GM18951 (cell line): Measurements from ENCODE around the gene NUCB1.
"Not testable (repeated sequence)": the region's sequence is repeated elsewhere in the genome, so short reads cannot be mapped to it uniquely, and the experiment has no call there.

Experiments
- POLR2A ChIP-seq: IDR thresholded peaks from 4 replicates; pipeline ENCODE4 v1.6.1; 2011; ENCODE audit warnings: mild to moderate bottlenecking; ENCODE audit not compliant: insufficient read length, insufficient read depth; ENCODE audit errors: extremely low read depth
- in situ Hi-C: fragments of 300-500 bp; cut with MboI; formaldehyde crosslinking; loops from one replicate; pipeline ENCODE4 v1.12.0; 2022; ENCODE audit warnings: low sequenced_read_pairs, mixed read lengths, inconsistent platforms; ENCODE audit not compliant: unreplicated experiment

Gene NUCB1

DNA sequence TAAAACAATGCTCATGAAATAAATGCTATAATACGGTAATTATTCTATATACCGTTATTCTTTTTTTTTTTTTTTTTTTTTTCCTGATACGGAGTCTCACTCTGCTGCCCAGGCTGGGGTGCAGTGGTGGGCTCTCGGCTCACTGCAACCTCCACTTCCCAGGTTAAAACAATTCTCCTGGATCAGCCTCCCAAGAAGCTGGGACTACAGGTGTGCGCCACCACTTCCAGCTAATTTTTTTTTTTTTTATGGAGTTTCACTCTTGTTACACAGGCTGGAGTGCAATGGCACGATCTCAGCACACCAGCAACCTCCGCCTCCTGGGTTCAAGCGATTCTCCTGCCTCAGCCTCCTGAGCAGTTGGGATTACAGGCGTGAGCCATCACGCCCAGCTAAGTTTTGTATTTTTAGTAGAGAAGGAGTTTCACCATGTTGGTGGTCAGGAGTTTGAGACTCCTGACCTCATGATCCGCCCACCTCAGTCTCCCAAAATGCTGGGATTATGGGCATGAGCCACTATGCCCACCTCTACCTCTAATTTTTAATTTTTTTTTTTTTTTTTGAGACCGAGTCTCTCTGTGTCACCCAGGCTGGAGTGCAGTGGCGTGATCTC lies 21.0 kb upstream of the NUCB1 start:
- in situ Hi-C loops, result no loop called here

DNA sequence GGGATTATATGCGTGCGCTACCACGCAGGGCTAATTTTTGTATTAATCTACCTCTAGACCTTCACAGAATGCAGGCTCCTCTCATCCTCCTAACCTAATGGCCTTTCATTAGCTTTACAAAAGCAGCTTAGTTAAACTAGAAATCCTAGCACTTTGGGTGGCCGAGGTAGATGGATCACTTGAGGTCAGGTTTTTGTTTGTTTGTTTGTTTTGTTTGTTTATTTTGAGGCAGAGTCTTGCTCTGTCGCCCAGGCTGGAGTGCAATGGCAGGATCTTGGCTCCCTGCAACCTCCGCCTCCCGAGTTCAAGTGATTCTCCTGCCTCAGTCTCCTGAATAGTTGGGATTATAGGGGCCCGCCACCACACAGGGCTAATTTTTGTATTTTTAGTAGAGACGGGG lies 20.4 kb upstream of the NUCB1 start:
- in situ Hi-C loops, result not testable (repeated sequence)

More for the DNA sequence above, 21.0 kb upstream of the NUCB1 start:
- no peak for TF ChIP-seq POLR2A

DNA sequence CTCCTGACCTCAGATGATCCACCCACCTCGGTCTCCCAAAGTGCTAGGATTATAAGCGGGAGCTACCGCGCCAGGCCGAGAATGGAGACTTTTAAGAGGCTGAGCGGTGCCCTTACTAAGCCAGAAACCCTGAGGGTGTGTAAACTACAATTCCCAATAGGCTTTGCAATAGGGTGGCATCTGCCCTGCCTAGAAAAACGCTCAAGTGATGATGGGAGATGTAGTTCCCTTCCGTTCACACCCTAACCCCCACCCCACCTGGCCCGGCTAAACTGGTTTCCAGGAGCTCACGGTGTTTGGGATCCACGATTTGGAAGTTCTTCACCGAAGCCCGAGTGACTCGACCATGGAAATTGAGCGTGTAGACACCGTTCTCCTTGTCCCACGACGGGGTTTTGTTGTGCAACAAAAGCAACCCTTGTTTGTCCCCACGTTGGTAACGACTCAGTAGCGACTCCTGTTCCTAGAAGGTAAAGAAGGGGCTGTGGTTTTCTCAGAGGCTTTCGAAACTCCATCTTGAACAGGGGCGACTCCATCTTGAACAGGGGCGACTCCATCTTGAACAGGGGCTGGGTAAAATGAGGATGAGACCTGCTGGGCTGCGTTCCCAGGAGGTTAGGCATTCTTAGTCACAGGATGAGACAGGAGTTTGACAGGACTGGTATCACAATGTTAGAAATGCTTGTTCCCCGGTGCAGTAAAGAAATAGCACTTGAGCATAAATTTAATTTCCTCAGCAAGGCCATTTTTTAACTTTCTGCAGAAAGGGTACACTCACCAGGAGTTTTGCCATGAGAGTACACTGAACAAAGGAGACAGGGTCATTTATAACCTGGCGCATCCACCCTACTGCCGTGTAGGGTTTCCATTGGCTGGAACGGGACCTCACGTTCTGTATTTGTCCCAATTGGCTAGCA lies 18.1 kb upstream of the NUCB1 start:
- in situ Hi-C loops, result no loop called here
- TF ChIP-seq POLR2A, result no peak

DNA sequence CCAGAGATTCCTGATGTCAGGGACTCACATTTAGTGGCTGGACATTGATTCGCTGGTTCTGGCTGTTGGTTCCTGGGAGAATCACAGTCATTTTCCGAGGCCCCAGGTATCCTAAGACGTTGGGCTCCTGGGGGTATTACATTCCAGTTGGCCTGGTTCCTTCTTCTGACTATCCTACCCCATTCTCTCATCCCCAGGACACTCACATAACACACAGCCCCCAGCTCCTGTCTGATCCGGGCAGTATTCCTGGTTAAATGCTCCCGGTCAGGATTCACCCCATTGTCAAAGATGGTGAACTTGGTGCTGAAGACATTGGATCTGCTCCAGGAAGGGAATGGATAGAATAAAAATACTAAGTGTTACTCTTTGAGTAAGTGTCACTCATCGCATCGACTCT lies 16.4 kb upstream of the NUCB1 start:
- in situ Hi-C loops, result no loop called here
- no peak for TF ChIP-seq POLR2A

DNA sequence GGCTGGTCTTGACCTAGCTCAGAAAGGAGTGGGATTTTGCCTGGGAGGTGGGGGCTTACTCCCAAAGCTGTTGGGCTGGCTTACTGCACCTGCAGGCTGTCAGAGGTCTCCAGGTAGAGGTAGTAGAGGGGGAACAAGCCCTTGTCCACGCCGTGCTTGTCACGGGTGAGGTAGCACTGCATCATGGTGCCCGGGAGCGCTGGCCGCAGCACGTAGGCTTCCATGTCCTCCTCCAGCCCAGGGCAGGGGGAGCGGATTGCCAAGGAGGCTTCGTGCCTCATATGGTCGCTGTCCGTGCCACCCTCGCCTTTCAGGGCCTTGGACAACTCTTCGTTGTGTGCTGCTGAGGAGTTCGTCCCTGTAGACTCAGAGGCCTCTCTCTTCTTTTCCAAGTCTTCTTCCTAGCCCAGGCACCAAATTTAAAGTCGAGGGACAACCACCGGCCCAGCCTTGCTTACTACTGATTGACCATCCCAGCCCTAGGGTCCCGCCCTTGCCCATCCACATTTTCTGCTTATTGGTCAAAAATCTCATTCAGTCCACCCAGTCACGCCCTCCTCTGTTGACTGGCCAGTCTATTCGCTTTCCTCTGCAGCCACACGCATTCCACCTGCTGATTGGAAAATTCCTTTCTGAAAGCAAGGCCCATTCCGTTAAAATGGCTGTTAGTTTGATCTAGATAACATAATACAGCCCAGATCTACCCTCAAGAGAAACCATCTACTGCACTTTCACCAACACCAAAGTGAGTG lies 12.1 kb upstream of the NUCB1 start:
- TF ChIP-seq POLR2A, result no peak
- in situ Hi-C loops, result no loop called here

DNA sequence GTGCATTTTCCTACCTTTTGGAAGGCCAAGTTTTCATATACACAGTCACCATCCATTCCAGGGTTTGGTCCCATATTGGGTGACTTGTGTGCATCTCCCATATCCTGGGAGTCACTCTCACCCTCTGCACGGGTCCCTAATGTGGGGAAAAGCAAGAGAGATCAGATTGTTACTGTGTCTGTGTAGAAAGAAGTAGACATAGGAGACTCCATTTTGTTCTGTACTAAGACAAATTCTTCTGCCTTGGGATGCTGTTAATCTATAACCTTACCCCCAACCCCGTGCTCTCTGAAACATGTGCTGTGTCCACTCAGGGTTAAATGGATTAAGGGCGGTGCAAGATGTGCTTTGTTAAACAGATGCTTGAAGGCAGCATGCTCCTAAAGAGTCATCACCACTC lies 10.6 kb upstream of the NUCB1 start:
- in situ Hi-C loops, result not testable (repeated sequence)

DNA sequence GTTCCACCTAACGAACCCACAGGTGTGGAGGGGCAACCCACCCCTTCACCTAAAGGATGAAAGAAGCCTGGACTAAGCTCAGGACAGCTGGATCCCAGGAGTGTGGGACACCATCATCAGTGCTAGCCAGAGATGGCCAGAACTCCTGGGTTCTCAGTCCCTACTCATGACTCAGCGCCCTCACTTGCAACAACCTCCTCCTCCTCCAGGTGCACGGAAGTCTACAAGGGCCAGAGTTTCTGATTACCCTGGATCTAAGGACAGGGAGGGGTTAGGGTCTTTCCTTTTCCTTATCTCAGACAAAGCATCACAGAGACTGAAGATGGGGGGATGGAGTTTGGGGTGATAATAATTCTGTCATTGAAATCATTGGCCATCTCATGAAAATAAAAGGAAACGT lies 9.6 kb upstream of the NUCB1 start:
- in situ Hi-C loops, result no loop called here
- no peak for TF ChIP-seq POLR2A

DNA sequence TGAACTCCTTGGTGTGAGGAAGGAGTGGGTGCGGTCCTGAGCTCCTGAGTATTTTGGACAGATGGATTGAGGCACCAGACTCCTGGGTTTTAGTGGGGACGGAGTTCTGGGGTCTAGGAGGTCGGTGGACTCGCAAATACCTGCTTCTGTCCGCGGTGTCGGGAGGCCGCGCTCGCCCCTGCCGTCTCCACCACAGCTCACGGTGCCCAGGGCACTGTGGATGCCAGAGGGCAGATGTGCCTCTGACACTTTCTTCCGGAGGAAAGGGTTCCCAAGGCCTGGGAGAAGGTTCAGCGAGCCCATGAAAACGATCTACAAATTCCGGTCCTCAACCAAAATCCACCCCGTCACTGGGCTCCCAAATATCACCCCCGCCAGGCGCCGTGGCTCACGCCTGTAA lies 4.9 kb upstream of the NUCB1 start:
- no peak for TF ChIP-seq POLR2A
- in situ Hi-C loops, result no loop called here

DNA sequence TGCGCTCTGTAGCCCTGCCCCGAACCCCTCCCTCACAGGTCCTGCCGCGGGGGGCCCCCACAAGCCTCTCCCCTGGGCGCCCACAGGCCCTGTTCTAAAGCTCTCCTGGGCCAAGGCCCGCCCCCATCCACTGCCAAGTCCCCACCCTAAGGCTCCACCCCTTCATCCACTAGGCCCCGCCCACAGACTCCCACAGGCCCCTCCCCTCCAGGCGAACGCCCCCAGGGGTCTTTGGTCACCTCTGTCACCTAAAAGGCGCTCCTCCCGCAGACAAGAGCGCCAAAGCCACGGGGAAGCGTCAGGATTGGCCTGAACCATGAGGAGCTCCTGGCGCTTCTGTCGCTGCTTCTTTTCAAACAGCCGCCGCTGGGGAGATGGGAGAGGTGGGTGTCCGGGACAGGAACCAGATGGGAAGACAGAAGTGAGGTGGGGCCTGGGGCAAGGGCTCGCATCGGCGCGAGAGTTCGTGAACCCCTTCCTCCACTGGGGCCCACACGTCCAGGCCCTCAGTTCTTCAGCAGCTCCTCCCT lies 3.9 kb upstream of the NUCB1 start:
- in situ Hi-C loops, result no loop called here
- TF ChIP-seq POLR2A, result peak; percentile 12

DNA sequence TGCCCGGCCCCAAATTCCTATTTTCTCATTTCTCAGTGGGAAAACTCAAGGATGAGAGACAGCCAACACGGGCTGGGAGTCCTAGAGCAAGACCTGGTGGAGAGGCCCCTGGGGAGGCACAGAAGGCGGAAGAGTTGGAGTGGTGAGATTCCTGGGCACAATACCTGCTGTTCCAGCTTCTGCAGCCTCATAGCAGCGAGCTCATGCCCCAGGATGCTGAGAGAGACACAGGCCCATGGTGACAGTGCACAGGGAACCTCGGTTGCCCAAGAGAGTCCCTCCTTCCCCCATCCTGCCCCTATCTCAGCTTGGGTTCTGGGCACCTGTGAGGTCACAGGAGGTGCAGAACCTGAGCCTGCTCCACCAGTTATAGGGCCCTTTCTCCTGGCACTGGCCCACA lies 2.9 kb upstream of the NUCB1 start:
- no peak for TF ChIP-seq POLR2A
- in situ Hi-C loops, result no loop called here

DNA sequence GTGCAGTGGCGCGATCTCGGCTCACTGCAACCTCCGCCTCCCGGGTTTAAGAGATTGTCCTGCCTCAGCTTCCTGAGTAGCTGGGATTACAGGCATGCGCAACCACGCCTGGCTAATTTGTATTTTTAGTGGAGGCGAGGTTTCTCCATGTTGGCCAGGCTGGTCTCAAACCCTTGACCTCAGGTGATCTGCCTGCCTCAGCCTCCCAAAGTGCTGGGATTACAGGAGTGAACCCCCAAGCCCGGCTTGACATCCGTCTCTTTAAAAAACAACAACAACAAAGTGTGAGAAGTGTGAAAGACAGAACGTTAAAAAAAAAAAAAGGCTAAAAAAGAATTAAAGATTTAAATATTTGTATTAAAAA lies 744 bp upstream of the NUCB1 start:
- in situ Hi-C loops, result not testable (repeated sequence)

DNA sequence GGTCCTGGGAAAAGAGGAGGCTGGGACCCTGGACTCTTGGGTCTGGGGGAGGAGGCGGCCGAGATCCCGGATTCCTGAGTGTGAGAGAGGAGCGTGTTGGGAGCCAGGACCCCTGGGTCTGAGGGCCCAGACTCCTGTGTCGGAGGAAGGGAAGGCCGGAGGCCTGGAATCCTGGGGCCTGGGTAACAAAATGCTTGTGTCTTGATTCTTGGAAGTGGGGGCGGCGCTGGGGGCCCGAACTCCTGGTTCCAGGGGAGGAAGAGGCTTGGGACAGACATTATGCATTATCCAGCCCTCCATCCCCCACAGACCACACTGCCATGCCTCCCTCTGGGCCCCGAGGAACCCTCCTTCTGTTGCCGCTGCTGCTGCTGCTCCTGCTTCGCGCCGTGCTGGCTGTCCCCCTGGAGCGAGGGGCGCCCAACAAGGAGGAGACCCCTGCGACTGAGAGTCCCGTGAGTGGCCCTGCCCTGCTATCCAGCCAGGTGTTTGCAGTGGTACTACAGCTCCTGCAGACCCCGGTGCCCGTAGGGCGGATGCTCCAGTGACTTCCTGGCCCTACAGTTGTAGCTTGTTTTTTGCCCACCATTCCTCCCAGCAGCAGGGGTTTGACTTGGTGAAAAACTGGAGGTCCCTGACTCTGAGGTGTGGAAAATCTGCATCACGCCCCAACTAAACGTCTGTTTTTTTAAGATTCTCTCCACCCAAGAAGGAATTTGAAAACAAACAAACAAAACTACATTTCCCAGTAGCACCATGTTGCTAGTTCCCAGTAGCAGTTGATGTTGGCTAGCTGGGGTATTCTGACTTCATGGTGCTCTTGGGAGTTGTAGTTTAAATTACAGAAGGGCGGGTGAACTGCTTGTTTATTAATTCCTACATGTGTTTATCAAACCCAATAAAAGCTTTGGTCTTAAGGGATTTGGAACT lies 630 bp downstream of the NUCB1 start:
- in situ Hi-C loops, result no loop called here
- TF ChIP-seq POLR2A, result no peak

DNA sequence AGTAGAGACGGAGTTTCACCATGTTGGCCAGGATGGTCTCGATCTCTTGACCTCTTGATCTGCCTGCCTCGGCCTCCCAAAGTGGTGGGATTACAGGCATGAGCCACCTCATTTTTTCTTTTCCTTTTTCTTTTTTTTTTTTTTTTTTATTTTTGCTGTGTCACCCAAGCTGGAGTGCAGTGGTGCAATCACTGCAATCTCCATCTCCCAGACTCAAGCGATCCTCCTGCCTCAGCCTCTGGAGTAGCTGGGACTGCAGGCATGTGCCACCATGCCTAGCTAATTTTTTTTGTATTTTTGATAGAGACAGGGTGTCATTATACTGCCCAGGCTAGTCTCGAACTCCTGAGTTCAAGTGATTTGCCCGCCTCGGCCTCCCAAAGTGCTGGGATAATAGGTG lies 2.2 kb downstream of the NUCB1 start:
- in situ Hi-C loops, result not testable (repeated sequence)

DNA sequence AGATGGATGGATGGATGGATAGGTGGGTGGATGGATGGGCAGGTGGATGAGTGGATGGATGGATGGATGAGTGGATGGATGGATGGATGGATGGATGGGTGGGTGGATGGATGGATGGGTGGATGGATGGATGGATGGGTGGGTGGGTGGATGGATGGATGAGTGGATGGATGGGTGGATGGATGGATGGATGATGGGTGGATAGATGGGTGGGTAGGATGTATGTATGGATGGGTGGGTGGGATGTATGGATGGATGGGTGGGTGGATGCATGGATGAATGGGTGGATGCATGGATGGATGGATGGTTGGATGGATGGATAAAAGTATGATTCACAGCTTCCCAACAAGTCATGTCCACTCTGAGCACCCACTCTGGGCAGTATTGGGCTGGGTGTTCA lies 3.7 kb downstream of the NUCB1 start:
- in situ Hi-C loops, result not testable (repeated sequence)
